Measurements from ENCODE around the gene CUL3.

DNA sequence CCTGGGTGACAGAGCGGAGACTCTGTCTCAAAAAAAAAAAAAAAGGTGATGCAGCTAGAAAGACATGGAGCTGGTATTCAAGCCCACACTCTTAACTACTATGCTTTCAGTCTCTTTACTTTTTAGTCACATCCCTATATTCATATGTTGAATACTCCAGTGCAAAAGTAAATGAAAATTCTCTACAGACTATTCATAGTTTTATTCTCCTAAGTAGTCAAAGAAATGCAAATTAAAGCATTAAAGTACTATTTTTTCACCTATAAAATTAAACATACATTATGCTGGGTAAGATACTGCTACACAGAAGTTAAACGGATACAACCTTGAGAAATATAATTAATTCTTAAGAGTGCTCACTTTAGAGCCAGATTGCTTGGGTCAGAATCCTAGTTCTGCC lies 7.6 kb downstream of the CUL3 start:
- TF ChIP-seq, protein P1, sequence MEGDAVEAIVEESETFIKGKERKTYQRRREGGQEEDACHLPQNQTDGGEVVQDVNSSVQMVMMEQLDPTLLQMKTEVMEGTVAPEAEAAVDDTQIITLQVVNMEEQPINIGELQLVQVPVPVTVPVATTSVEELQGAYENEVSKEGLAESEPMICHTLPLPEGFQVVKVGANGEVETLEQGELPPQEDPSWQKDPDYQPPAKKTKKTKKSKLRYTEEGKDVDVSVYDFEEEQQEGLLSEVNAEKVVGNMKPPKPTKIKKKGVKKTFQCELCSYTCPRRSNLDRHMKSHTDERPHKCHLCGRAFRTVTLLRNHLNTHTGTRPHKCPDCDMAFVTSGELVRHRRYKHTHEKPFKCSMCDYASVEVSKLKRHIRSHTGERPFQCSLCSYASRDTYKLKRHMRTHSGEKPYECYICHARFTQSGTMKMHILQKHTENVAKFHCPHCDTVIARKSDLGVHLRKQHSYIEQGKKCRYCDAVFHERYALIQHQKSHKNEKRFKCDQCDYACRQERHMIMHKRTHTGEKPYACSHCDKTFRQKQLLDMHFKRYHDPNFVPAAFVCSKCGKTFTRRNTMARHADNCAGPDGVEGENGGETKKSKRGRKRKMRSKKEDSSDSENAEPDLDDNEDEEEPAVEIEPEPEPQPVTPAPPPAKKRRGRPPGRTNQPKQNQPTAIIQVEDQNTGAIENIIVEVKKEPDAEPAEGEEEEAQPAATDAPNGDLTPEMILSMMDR (IDR thresholded peaks at IDR 0.05), result no peak
- TF ChIP-seq, protein P2, sequence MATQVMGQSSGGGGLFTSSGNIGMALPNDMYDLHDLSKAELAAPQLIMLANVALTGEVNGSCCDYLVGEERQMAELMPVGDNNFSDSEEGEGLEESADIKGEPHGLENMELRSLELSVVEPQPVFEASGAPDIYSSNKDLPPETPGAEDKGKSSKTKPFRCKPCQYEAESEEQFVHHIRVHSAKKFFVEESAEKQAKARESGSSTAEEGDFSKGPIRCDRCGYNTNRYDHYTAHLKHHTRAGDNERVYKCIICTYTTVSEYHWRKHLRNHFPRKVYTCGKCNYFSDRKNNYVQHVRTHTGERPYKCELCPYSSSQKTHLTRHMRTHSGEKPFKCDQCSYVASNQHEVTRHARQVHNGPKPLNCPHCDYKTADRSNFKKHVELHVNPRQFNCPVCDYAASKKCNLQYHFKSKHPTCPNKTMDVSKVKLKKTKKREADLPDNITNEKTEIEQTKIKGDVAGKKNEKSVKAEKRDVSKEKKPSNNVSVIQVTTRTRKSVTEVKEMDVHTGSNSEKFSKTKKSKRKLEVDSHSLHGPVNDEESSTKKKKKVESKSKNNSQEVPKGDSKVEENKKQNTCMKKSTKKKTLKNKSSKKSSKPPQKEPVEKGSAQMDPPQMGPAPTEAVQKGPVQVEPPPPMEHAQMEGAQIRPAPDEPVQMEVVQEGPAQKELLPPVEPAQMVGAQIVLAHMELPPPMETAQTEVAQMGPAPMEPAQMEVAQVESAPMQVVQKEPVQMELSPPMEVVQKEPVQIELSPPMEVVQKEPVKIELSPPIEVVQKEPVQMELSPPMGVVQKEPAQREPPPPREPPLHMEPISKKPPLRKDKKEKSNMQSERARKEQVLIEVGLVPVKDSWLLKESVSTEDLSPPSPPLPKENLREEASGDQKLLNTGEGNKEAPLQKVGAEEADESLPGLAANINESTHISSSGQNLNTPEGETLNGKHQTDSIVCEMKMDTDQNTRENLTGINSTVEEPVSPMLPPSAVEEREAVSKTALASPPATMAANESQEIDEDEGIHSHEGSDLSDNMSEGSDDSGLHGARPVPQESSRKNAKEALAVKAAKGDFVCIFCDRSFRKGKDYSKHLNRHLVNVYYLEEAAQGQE (IDR thresholded peaks at IDR 0.05; ENCODE audit: insufficient read depth in 1 of 2, low read depth in 2 of 2, low read length in 1 of 2), result no peak
- no peak for TF ChIP-seq POLR2AphosphoS5 (IDR thresholded peaks at IDR 0.05; ENCODE audit: low read depth, low read length)
- no peak for TF ChIP-seq SIN3A (IDR thresholded peaks at IDR 0.05; ENCODE audit: borderline replicate concordance, insufficient read depth, low read depth, low read length)
